GM11168 (cell line): Measurements from ENCODE around the gene BANF2.
"Not testable (repeated sequence)": the region's sequence is repeated elsewhere in the genome, so short reads cannot be mapped to it uniquely, and the experiment has no call there.

Experiments
- in situ Hi-C: fragments of 300-500 bp; cut with MboI; formaldehyde crosslinking; loops from one replicate; pipeline ENCODE4 v1.12.0; 2022; ENCODE audit warnings: low sequenced_read_pairs; ENCODE audit not compliant: unreplicated experiment

Gene BANF2

DNA sequence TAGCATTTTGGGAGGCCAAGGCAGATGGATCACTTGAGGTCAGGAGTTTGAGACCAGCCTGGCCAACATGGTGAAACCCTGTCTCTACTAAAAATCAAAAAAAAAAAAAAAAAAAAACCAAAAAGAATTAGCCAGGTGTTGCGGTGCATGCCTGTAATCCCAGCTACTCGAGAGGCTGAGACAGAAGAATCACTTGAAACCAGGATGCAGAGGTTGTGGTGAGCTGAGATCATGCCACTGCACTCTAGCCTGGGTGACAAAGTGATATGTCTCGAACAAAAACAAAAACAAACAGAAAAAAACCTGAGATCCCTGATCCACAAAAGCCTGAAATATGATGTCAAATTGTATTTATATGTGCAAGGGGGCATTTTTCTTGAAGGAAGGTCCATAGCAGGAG is 8.2 kb downstream of the BANF2 start:
- in situ Hi-C loops: not testable (repeated sequence)

DNA sequence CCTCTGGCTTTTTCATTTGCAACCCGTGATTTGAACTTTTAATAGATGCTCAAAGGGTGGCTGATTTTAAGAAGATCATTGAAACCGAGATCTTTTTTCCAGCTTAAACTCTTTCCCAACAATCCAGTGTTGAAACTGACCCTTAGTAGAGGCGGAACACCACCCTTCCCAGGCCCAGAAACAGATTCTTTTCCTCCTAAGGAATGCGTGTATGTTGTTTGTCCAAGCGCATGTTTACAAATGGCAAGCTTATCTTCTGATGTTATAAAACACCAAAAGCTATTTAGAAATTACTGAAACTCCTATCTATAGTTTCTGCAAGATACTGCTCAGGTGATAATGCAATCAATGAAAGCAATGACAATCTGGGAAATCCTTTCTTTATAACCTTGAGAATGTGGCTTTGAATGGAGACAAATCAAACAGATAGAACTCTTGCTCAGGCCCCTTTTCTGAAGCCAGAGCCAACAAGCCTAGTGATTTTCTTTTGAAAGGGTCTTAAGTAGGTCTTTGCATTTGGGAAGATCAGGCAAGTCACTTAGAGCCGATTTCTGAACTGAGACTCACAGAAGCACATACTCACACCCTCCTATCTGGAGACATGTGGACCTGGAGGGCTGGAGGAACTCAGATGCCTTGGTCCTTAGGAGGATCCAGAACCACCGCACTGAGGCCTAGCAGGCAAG is 9.1 kb downstream of the BANF2 start:
- in situ Hi-C loops: no loop called here

DNA sequence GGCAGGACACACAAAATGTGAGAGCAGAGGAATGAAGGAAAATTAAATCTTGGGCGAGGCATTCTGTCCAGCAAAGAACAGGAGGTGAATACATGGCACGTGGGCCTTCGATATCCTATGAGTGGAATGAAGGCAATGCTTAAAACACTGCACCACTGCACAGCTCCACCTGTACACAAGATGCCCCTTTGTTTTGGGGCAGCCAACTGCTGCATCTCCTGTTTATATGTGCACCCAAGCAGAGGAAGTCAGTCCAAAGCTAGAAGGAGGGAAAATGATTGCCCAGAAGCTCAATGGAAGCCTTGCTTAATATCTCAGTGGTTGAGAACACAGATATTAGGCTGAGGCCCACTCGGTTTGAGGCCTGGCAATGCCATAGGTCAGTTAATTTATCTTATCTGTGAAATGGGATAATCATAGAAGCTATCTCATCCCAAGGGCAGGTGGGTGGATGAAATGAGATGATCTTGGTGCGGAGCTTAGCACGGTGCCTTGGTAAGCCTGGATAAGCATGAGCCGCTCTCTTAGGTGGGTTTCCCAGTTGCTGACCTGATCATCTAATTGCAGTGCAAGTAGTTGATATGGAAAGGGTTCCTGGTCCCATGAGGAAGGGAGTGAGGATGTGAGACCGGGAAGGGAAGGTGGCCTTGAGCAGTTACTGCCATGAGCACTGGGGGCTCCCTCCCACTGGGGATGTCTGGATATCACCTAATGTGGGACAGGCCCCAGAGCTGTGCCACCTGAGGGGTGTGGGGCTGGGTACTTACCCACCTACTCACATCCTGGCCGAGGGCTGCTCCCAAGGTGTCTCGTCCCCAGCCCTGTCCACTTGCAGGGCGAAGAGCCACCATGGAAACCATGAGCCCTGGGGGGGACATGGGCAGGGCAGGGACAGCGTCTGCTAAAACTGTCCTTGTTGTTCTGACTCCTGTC is 9.9 kb downstream of the BANF2 start:
- in situ Hi-C loops: no loop called here

DNA sequence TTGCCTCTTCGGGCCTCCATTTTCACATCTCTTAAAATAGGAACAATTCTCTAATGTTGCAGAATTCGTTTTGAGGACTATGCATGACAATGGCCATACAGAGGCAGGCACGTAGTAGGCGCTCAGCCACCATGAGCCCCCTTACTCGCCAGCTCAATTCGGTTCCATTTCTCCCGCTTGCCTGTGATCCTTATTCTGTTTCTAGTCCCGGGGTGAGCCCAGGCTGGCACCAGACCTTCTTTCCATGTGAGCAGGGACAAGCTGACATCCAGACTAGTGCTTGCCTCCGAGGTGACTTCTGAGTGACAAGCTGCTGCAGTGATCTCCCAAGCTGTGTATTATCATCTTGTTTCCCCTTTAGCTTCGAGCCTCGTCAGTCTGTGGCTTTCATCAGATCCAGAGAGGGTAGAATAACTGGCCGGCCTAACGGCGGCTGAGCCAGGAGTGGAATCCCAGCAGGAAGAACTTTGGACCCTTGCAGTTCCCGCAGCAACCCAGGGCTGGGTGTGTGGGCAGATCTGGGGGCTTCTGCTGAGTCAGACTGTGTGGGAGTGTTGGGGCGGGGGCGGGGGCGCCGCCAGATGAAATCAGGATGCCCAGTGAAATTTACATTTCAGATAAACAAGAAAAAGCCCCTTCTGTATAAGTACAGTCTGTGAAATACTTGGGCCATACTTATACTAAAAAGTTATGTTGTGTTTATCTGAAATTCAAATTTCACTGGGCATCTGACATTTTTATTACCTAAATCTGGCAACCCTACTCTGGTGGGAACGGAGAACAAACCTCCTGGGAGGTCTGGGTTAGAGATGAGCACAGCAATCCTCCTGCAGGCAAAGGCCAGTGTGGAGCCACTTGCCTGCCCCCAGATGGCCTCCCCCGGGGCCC is 10.9 kb downstream of the BANF2 start:
- in situ Hi-C loops: no loop called here

DNA sequence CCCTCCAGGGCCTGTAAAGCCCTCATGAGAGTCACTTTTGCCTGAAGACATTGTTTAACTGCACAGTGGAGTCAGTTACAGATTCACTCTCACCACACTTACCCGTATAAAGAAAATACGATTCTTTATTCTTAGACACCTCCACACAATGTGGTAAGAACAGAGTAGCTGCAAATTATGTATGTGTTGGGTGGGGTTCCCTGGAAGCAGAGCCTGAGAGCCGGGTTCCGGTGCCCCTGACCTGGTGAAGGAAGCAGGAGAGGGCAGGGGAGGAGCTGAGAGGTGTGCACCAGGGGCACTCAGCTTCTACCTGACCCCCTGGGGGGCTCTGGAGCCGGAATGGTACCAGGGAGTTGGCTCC is 11.5 kb downstream of the BANF2 start:
- in situ Hi-C loops: no loop called here

DNA sequence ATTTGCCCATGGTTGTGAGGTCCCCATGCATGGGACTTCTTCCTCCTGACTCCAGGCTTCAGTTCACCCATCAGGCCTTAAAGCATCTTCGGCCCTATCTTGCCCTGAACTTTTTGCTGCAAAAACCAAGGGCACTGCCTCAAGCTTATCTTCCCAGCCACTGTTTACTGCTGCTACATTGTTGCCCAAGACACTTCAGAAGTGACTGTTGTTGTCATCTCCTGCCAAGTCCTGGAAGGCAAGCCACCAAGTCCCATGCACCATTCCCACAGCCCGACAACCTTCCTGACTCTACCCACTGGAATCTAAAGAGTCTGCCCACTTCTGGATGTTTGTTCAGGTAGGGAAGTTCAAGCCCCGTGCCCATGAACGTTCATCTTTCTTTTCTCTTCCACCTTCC is 12.4 kb downstream of the BANF2 start:
- in situ Hi-C loops: no loop called here

DNA sequence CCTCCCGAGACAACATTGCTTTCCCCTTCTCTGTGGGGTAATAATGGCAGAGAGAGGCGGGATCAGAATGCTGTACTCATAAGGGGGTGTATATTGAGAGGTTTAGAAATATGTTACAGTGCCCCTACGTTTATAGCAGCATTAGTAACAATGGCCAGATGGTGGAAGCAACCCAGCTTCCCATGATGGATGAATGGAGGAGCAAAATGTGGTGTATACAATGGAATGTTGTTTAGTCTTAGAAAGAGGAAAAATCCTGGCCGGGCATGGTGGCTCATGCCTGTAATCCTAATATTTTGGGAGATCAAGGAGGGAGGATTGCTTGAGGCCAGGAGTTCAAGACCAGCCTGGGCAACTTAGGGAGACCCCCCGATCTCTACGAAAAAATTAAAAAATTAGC is 12.9 kb downstream of the BANF2 start:
- in situ Hi-C loops: no loop called here

DNA sequence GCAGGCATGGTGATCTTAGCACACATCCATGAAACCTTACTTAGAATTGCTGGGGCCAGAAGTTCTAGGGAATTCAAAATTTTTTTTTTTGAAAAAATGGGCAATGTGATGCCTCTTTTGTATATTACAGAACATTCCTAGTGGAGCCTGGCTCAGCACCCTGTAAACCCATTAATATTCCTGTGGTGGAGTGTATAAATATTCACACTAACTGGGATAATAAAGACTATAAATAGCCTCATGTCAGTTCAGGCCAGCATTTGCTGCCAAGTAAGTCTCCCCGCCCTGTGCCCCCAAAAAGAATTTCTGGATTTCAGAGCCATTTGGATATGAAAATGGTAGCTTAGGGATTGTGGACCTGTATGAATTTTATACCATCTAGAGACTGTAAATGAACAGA is 14.8 kb downstream of the BANF2 start:
- in situ Hi-C loops: no loop called here

DNA sequence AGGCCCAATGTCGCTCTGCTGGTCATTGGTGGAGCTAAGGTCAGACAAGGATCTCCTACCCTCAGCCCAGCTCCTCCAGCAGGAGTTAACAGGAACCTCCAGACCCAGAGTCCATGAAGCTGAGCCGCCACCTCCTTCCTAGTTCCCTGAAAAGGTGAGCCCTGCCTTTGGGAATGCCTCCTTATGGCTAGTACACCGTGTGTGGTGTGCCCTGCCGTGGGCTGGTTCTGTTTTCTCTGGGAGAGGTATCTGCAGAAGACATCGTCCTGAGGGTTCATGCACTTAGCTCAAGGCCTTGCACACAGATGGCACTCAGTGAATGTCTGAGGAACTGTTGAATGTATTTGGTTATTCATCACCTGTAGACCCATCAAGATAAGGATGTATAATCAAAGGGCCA is 15.3 kb downstream of the BANF2 start:
- in situ Hi-C loops: no loop called here

DNA sequence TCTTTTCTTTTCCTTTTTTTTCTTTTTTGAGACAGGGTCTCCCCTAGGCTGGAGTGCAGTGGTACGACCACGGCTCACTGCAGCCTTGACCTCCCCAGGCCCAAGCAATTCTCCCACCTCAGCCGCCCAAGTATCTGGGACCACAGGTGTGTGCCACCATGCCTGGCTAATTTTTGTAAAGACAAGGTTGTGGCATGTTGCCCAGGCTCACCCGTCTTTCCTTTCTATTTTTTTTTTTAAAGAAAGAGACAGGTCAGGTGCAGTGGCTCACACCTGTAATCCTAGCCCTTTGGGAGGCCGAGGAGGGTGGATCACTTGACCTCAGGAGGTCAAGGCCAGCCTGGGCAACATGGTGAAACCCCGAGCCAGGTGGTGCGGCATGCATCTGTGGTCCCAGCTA is 16.6 kb downstream of the BANF2 start:
- in situ Hi-C loops: no loop called here

DNA sequence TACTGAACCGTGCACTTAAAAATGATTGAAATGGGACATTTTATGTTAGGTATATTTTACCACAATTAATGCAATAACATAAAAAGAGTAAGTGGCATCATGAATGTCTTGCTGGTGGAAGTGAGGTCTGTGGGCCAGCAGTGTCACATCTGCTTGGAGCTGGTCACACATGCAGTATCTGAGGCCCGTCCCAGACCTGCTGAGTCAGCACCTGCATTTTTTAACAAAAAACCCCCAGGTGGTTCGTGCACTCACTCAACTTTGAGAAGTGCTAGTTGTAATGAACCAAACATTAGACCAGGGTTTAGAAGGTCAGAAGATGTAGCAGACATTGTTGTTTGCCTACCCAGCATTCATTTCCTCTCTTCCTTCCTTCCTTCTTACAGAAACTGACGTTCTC is 21.0 kb downstream of the BANF2 start:
- in situ Hi-C loops: no loop called here

DNA sequence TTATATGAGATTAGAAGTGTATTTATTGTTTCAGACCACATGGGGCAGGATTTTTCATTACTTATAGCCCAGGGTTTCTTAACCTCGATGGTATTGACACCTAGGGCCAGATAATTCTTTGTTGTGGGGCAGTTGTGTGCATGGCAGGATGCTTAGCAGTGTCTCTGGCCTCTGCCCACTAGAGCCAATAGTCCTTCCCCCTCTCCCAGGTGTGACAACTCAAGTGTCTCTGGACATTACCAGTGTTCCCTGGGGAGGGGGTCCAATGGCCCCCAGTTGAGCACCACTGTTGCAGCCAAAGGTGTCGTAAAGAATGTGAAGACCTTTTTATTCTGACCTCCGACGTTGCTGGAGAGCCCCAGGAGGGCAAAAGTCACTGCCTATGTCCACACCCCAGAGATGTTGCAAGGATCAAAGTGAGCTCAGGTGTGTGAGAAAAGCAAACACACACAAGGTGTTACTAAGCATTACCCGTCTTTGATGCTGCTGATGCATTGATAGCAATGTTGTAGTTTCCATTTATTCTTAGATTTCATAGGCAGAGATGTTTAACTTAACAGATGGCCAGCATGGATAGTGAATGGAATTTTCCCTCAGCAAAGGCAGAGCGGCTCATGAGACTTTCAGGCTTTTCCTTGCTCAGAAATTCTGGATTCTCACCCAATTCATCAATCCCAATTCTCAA is 22.2 kb downstream of the BANF2 start:
- in situ Hi-C loops: no loop called here

DNA sequence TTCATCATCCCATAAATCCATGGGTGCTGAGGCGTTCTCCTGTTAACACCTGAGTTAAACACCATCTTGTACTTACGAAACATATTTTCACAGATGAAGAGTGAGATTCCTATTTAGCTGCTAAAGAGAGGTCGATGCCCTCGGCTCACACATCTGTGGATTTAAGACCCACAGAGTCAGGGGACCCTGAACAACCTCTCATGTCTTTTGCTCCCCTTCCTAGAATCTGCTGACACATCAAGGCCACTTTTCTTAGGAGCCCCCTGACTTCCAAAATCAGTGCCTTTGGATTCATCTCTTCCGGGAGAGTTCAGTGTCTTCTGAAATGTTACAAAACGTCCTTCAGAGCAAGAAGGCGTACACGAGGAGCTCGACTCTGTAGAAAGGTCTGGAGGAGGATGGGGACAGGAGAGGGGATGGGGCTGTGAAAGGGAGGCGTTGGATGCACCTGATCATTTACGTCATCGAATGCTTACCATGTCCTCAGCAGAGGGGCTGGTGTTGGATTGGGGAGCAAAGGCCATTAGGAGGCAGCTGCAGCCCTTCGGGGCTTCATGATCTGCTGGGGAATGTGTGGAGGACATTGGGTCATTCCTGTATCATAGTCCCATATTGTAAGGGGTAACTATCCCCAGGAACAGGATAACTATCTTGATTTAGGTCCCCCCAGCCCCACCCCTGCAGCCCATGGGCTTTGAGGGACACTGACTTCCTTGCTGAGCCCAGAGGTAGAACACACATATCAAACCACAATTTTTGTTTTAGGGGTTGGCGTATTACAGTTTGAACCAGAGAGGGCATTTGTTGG is 22.9 kb downstream of the BANF2 start:
- in situ Hi-C loops: no loop called here

DNA sequence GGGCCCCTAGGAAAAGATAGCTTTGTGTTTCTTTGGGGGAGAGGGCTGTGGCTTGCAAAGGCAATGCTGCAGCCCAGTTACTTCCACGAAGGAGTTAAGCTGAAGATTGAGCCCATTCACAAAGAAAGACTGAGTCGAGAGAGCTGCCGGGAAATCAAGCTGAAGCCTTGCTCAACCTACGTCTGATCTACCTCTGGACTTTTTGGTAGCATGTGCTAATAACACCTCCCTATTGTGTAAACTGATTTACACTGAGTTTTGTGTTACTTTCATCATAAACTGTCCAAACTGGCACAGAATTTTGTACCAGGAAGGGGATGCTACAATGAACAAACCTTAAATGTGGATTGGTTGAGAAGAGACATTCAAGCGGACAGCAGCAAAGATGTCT is 23.5 kb downstream of the BANF2 start:
- in situ Hi-C loops: no loop called here

DNA sequence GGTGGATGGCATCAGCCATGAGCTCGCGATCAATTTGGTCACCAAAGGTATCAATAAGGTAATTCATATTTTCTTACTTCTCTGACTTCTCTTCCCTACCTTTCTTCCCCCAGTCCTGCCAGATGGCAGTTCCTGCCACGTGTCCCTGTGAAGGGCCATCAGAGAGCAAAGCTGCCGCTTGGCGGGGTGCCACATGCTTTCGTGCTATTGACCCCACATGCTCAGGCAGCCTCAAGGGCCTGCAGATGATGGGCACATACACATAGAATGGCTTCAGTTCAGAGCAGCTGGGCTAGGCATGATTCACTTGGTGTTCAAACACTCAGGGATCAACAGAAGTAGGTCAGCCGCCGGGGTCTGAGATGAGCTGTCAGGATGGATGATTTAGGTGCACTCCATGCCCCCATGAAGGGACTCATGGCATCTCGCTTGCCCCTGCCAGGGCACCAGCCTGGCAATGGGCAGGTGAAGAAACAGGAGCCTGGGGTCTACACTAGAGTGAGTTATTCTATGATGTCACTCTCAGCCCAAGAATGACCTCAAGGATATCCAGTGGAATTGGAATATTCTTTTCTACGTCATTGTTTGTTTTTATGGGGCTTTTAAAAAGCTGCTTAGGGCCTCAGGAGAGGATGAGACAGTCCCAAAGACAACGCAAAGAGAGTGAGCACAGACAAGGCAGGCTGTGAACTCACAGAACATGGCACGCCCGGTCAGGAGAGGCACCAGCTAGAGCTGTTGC is 25.5 kb downstream of the BANF2 start:
- in situ Hi-C loops: no loop called here

DNA sequence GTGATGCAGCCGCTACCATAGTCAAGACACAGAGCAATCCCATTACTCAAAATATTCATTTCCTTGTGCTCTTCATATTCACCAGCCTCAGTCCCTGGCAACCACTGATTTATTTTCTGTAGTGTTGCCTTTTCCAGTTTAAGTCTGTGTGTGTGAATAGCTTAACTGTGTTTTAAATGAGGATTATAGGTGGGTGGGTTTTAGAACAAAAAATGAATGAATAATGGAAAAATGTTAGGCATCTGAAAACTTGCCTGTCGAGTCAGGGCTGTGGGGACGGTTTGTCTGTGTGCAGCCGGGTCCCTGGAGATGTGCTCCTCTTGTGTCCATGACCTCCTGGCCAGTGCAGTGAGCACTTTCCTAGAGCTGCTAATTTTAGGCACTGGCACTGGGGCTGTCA is 27.1 kb downstream of the BANF2 start:
- in situ Hi-C loops: no loop called here

DNA sequence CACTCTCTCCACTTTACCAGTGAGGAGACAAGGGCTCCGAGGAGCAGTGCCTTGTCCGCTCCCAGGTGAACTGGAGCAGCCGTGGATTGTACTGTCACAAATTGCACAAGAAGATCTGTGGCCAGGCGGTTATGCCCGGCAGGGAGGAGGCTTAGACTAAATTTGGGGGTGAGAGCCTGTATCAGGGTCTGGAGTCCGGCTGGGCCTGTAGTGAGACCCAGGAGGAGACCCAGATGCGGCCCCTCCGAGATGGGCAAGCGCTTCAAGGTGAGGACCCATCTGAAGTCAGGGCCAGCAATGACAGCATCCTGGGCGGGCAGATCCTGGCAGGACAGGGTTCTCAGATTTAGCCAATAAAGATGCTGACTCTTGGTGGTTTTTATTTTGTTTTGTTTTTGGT is 27.6 kb downstream of the BANF2 start:
- in situ Hi-C loops: no loop called here

DNA sequence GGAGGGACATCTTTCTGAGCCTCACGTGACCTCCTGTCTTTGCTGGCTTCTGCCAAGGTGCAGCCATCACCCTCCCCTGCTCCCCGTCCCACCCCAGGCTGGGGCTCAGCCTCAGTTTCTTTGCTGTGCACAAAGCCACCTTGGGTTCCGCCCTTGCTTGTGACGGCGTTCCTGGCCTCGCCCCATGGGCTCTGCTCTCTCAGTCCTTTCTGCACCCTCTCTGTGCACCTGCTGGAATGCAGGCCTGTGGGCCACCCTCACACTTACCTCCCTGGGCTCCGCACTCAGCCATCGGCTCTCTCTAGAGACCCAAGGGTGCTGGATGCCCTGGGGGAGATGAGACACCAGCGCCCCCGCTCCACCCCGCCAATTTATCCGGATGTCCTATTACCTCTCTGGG is 28.3 kb downstream of the BANF2 start:
- in situ Hi-C loops: no loop called here

DNA sequence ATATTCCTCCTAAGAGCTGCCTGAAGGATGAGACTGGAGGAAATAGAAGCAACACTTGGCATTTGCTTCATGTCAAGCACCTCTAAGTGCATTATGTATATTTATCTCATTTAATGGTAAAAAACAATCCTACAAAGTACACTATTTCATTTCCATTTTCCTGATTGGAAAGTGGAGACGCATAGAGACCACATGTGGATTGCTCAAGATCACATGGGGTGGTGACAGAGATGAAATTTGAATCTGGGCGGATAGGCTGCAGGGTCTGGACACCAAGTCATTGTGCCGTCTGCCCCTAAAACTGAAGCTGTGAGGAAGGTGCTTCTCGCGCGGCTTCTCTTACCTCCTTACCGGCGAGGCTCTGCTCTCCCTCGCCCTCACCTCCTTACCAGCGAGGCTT is 30.3 kb downstream of the BANF2 start:
- in situ Hi-C loops: no loop called here
